NCI-H1092 treated with DMSO at 0.1 percent for 48 hours (cell line): Measurements from ENCODE around the gene SASH1.

Experiments used
- DNase-seq: peaks from one replicate; lab custom pipeline; 2025; lab: John Stamatoyannopoulos, UW

The SASH1 gene

GRCh38 chr6:148590883-148591282 lies 248.2 kb downstream of the SASH1 start:
- DNase-seq: no peak

GRCh38 chr6:148591656-148592055 lies 249.0 kb downstream of the SASH1 start:
- no peak for DNase-seq

DNA sequence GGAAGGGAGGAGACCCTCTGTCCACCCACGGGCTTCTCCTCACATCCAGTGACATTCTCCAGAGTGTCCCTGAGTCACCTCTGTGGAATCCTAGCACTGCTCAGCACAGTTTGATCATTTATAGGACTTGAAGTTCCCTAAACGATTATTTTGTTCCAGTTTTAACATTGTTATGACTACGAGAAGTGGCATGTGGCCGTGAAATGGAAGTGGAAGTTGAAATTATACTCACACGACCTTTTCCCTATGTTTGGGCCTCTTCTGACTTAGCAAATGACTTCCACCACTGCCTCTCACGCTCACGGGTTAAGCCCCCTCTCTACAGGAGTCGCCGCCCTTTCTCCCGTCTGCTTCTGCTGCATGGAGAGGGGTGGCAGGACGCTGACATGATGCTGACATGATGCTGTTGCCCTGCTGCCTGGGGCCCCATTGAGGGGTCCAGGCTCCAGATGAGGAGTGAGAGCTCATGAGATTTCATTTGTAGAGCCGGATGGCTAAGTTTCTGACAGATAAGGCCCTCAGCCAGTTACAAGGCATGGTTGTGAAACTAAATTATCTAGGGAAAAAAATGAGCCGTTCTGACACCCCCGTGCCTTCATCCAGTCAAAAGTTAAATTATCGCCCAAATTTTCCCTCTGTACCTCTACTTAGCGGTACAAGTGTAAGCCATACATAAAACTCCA lies 250.6 kb downstream of the SASH1 start:
- no peak for DNase-seq

DNA sequence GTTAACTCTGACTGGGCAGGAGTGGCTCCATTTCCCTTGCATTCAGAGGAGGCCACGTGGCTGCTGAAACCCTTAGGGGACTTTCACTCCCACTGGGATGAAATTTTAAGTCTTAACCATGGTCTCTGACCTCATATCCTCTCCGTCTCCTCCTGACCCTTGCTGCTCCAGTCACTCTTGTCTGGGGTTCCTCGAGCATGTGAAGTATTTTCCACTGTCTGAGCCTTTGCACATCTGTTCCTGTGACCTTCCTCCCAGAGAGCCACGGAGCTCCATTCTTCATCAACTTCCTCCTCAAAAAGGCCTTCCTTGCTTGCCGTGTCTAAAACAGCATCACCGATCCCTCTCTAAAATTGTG lies 251.2 kb downstream of the SASH1 start:
- DNase-seq: no peak

DNA sequence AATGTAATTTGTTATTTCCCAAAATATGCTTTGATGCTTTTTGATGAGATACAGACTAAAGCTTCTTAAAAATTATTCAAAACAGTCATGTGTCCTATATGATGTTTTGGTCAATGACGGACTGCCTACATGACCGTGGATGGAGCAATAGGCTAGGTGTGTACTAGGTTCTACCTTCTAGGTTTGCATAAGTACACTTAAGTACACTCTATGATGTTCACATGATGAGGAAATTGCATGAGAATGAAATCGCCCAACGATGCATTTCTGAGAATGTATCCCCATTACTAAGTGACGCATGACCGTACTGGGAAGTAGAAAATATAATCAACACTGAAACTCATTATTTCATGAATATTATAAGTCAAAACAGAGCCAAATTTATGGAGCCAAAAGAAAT lies 252.9 kb downstream of the SASH1 start:
- DNase-seq: no peak

DNA sequence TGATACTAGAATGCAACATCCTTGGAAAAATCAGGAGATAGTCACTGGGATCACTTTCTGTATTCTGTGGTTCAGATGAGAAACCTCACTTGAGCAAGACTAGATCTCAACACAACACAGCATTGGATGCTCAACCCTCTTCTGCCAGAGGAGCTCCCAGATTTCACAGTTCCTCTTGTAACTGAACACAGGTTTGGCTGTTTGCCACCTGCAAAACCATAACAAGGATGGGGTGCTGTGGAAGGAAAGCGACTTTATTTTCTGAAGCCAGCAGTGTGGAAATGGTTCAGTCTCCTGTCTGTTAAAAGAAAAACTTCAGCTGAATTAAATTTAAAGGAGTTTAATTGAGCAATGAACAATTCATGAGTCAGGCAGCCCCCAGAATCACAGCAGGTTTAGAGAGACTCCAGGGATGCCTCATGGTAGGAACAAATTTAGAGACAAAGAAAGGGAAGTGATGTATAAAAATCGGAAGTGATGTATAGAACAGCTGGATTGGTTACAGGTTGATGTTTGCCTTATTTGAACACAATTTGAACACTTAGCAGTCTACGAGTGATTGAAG lies 254.3 kb downstream of the SASH1 start:
- no peak for DNase-seq

DNA sequence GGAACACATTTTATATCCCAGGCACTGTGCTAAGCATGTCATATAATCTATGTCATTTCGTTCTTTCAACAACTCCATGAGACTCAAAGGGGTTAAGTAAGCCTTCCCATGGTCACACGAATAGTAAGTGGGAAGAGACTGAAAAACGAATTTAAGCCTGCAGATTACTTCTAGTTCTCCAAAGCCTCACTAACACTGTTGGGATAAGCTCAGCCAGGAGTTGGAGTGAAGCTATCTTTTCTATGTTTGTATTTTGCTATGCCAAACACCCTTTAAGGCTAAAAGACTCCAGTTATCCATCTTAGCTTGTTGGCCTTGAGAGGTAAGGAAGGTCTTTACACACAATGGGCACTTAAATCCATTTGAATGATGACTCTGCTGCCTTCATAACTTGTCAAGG lies 256.1 kb downstream of the SASH1 start:
- no peak for DNase-seq

GRCh38 chr6:148599967-148600426 lies 257.4 kb downstream of the SASH1 start:
- DNase-seq: no peak
